ENCODE results near the gene OPA3.

DNA sequence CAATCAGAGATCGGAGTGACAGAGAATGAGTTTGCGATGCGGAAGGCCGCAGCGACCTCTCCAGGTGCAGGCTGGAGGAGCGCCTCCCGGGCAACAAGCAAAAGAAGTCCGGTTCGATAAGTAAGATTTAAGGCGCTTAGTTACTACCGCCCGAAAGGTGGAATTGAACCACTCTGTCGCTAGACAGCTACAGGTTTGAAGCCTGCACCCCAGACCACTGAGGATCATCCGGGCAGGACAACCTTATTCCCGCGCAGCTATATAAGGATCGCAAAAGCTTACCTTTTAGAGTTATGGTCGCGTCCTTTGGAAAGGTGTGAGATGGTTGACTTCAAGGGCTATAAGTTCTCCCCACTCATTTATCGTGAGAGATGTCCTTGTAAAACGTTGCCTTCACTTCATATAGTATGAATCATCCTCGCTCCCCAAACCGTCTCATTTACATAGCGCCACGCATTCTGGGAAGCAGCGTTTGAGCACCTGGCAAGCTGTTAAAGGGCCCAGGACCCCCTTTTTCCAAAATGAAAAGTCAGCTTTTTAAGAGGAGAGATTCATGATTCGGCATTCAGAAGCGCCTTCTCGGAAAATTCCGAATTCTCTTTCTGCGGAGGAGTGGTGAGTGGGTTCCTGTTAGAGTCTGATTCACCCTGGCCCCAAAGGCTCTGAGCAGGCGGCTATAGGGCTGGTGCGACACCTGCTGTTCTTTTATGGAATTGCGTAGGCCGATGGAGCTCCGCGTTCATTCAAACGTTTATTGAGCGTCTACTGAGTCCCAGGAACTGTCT, 106.0 kb downstream of the OPA3 start:
- peak in 1 of 2 donors; percentile 27 for TF ChIP-seq POLR2A (IDR thresholded peaks at IDR 0.05)
- TF ChIP-seq, protein P1, sequence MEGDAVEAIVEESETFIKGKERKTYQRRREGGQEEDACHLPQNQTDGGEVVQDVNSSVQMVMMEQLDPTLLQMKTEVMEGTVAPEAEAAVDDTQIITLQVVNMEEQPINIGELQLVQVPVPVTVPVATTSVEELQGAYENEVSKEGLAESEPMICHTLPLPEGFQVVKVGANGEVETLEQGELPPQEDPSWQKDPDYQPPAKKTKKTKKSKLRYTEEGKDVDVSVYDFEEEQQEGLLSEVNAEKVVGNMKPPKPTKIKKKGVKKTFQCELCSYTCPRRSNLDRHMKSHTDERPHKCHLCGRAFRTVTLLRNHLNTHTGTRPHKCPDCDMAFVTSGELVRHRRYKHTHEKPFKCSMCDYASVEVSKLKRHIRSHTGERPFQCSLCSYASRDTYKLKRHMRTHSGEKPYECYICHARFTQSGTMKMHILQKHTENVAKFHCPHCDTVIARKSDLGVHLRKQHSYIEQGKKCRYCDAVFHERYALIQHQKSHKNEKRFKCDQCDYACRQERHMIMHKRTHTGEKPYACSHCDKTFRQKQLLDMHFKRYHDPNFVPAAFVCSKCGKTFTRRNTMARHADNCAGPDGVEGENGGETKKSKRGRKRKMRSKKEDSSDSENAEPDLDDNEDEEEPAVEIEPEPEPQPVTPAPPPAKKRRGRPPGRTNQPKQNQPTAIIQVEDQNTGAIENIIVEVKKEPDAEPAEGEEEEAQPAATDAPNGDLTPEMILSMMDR (IDR thresholded peaks at IDR 0.05), result peak; percentile 95 to 99 (median 97)

All from heart left ventricle (tissue), 13 donors.